Dendritic cell treated with granulocyte-macrophage colony-stimulating factor and Interleukin-4, amounts not matched to agents 40 ng/mL and 50 ng/mL, for 4 days (primary cell): ENCODE data around the gene EVI2B.
"Not testable (repeated sequence)": the region's sequence is repeated elsewhere in the genome, so short reads cannot be mapped to it uniquely, and the experiment has no call there.

Experiments used
- H3K27ac Mint-ChIP-seq: one replicate; pipeline ENCODE4 v1.8.0; 2022; ENCODE audit warnings: mild to moderate bottlenecking, mixed read lengths
- H3K27me3 Mint-ChIP-seq: one replicate; pipeline ENCODE4 v1.8.0; 2022; ENCODE audit warnings: mild to moderate bottlenecking, mixed read lengths
- H3K36me3 Mint-ChIP-seq: one replicate; pipeline ENCODE4 v1.8.0; 2022; ENCODE audit warnings: low read depth, mixed read lengths
- H3K4me1 Mint-ChIP-seq: one replicate; pipeline ENCODE4 v1.8.0; 2022; ENCODE audit warnings: low read depth, mixed read lengths
- H3K4me3 Mint-ChIP-seq: one replicate; pipeline ENCODE4 v1.8.0; 2022; ENCODE audit warnings: mild to moderate bottlenecking, moderate library complexity, mixed read lengths
- H3K9me3 Mint-ChIP-seq: one replicate; pipeline ENCODE4 v1.8.0; 2022; ENCODE audit warnings: mixed read lengths
- intact Hi-C: fragments of 100-400 bp; cut with micrococcal nuclease; formaldehyde crosslinking; loops from one replicate; pipeline ENCODE4 v1.15.0; 2022

Gene EVI2B

GRCh38 chr17:31273516-31273915, 40.3 kb downstream of the EVI2B start:
- intact Hi-C loops = loop anchor here (5.0 kb wide), 1 partner anchor 34 kb away; no protein-coding TSS in a partner anchor
- Mint-ChIP-seq H3K36me3 (peaks cover 53% of the 10 kb centered on the region), H3K4me1 (peaks cover 28% of the 10 kb centered on the region), H3K9me3 (no peaks in the 10 kb centered on the region), H3K27me3 (no peaks in the 10 kb centered on the region), H3K4me3 (no peak overlapping the region), H3K27ac (no peak overlapping the region)

- peak overlapping the region; percentile 24 for H3K27ac Mint-ChIP-seq
- no peaks in the 10 kb centered on the region for H3K9me3 Mint-ChIP-seq
- no peaks in the 10 kb centered on the region for H3K27me3 Mint-ChIP-seq
- intact Hi-C loops = loop anchor here (5.0 kb wide), 1 partner anchor 34 kb away; no protein-coding TSS in a partner anchor
- no peak overlapping the region for H3K4me3 Mint-ChIP-seq
- H3K4me1 Mint-ChIP-seq = peaks cover 28% of the 10 kb centered on the region
- H3K36me3 Mint-ChIP-seq = peaks cover 55% of the 10 kb centered on the region
Observed at GRCh38 chr17:31272803-31273202, 41.1 kb downstream of the EVI2B start.

DNA sequence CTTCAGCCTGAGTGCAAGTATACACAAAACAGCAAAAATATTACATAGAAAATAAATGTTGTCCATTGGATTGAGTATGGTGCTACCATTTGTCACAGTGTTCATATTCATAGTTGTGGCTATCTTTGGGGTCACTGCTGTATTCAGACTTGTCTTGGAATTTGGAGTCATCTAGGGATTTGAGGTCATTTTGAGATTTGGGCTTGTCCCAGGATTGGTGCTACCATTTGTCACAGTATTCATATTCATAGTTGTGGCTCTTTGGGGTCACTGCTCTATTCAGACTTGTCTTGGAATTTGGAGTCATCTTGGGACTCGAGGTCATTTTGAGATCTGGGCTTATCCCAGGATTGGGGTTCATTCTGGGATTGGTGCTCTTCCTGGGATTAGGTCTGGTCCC, 41.6 kb downstream of the EVI2B start:
- intact Hi-C loops = loop anchor here (5.0 kb wide), 1 partner anchor 35 kb away; no protein-coding TSS in a partner anchor

DNA sequence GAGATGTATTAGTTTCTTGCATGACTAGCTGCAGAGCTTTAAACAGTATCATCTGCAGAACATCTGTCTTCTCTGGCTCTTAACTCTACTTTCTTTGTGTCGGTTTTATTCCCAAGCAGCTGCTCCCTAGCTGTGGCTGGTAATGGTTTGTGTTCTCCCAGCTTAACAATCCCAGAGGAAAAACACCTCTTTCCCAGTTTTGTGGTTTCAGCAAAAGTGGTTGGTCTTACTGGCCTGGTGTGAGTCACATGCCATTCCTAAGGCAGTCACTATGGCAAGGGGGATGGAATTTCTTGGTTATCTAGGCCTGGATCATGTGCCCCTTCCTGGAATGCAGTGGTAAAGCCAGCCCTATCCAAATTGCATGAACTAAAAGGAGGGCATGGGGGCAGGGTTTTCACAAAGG, 44.3 kb downstream of the EVI2B start:
- Mint-ChIP-seq H3K27ac (no peak overlapping the region), H3K4me3 (no peak overlapping the region), H3K9me3 (no peaks in the 10 kb centered on the region), H3K36me3 (peaks cover 60% of the 10 kb centered on the region), H3K4me1 (peaks cover 27% of the 10 kb centered on the region), H3K27me3 (no peaks in the 10 kb centered on the region)
- intact Hi-C loops = loop anchor here (5.0 kb wide), 1 partner anchor 103 kb away; no protein-coding TSS in a partner anchor

More for the DNA sequence above, 41.6 kb downstream of the EVI2B start:
- Mint-ChIP-seq H3K9me3 (no peaks in the 10 kb centered on the region), H3K27me3 (no peaks in the 10 kb centered on the region), H3K4me3 (no peak overlapping the region), H3K4me1 (peaks cover 28% of the 10 kb centered on the region), H3K27ac (peak overlapping the region; percentile 24), H3K36me3 (peaks cover 55% of the 10 kb centered on the region)

GRCh38 chr17:31269036-31269577, 44.7 kb downstream of the EVI2B start:
- peaks cover 23% of the 10 kb centered on the region for H3K4me1 Mint-ChIP-seq
- H3K27me3 Mint-ChIP-seq = no peaks in the 10 kb centered on the region
- no peak overlapping the region for H3K27ac Mint-ChIP-seq
- H3K9me3 Mint-ChIP-seq = no peaks in the 10 kb centered on the region
- no peak overlapping the region for H3K4me3 Mint-ChIP-seq
- peaks cover 60% of the 10 kb centered on the region for H3K36me3 Mint-ChIP-seq
- intact Hi-C loops = loop anchor here (5.0 kb wide), 1 partner anchor 103 kb away; no protein-coding TSS in a partner anchor

DNA sequence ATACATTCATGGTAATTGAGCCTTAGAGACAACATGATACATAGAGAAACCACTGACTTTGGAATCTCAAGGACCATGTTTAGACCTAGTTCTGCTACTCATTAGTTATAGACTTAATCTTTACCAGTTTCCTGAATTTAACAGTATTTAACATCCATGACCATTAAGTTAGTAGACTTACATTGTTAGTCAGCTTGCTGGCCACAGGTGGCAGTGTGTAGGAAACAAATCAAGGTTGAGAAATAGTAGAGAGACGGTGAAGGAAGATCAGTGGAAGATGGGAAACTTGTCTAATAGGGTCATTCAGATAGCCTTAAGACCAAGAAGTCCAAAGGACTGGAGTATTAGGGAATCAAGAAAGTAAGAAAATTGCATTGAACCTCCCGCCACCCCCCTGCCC, 47.8 kb downstream of the EVI2B start:
- Mint-ChIP-seq H3K27me3 (no peaks in the 10 kb centered on the region), H3K36me3 (peaks cover 62% of the 10 kb centered on the region), H3K4me1 (peaks cover 7% of the 10 kb centered on the region), H3K27ac (no peak overlapping the region), H3K9me3 (no peaks in the 10 kb centered on the region), H3K4me3 (no peak overlapping the region)
- intact Hi-C loops = loop anchor here (5.0 kb wide), 1 partner anchor 106 kb away; no protein-coding TSS in a partner anchor

DNA sequence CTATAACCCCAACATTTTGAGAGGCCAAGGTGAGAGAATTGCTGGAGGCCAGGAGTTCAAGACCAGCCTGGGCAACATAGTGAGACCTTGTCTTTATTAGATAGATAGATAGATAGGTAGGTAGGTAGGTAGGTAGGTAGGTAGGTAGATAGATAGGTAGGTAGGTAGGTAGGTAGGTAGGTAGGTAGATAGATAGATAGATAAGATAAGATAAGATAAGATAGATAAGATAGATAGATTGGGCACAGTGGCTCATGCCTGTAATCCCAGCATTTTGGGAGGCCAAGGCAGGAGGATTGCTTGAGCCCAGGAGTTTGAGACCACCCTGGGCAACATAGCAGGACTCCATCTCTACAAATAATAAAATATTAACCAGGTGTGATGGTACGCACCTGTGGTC, 50.9 kb downstream of the EVI2B start:
- H3K4me1 Mint-ChIP-seq, intact Hi-C loops, H3K27me3 Mint-ChIP-seq, H3K9me3 Mint-ChIP-seq, H3K27ac Mint-ChIP-seq, H3K4me3 Mint-ChIP-seq: not testable (repeated sequence)
- peaks cover 58% of the 10 kb centered on the region for H3K36me3 Mint-ChIP-seq

DNA sequence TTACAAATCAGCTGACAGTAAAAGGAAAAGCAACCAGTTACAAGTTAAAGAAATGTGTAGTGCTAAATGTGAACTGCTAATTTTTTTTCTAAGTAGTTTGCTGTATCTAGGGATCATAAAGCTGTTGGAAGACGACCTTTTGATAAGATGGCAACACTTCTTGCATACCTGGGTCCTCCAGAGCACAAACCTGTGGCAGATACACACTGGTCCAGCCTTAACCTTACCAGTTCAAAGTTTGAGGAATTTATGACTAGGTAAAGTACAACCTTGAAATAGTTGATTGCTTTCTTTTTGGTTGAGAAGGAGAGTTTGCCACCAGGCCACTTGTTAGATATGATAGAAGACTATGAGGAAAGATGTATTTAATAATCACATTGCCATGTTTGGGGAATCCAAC, 52.3 kb downstream of the EVI2B start:
- Mint-ChIP-seq H3K27me3 (no peaks in the 10 kb centered on the region), H3K9me3 (no peaks in the 10 kb centered on the region), H3K27ac (no peak overlapping the region), H3K36me3 (peaks cover 44% of the 10 kb centered on the region), H3K4me3 (no peak overlapping the region), H3K4me1 (peaks cover 7% of the 10 kb centered on the region)
- intact Hi-C loops = no loop called here

DNA sequence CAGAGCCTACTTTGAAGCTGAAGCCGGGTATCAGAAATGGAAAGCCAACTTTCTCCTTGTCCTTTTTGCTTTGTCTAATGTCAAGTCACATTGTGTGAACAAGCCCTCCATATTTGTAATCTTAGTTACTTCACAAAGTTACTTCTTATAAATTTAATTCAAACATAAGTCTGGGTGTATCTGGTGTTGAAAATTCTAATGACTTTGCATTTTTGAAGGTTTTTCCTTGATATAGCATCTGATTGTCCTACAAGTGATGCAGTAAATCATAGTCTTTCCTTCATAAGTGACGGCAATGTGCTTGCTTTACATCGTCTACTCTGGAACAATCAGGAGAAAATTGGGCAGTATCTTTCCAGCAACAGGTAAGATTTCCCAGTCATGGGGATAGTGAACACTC, 53.7 kb downstream of the EVI2B start:
- no peak overlapping the region for H3K27ac Mint-ChIP-seq
- intact Hi-C loops = no loop called here
- peaks cover 30% of the 10 kb centered on the region for H3K36me3 Mint-ChIP-seq
- H3K27me3 Mint-ChIP-seq = no peaks in the 10 kb centered on the region
- H3K4me3 Mint-ChIP-seq = no peak overlapping the region
- H3K4me1 Mint-ChIP-seq = no peaks in the 10 kb centered on the region
- H3K9me3 Mint-ChIP-seq = no peaks in the 10 kb centered on the region

DNA sequence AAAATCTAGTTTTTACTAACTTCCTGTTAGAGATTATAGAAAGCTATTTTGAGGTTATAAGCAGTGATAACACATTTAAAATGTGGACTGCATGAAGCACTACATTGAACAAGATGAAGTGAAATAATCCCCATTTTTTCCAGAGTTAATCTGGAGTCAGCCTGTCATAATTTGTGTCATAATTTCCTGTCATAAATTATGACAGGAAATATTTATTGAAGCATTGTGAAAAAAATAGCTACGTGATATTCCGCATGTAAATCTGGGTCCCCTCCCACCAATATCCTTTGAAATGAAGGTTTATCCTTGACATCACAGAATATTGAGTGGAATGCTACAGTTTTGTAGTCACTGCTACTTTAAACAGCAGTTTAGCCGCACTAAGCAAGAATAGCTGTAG, 56.9 kb downstream of the EVI2B start:
- Mint-ChIP-seq H3K27ac (no peak overlapping the region), H3K9me3 (no peaks in the 10 kb centered on the region), H3K4me3 (no peak overlapping the region), H3K27me3 (no peaks in the 10 kb centered on the region), H3K36me3 (peaks cover 24% of the 10 kb centered on the region), H3K4me1 (no peaks in the 10 kb centered on the region)
- intact Hi-C loops = no loop called here

DNA sequence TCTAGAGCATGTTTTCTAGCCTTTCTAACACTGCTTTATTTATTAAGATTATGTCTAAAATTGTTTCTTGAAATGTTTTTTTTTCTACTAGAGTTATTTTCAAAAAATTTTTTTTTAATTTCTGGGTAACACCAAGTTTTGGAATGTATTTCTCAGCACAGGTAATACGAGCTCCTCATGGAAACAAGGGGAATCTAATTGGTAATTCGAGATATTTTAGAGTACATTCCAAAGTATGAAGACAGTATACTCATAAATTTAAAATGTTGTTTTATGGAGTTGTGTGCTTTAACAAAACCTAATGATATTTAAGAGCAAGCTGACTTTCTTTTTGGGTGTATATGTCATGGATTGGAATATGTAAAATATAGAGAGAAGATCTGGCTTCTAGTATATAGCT, 59.2 kb downstream of the EVI2B start:
- H3K27ac Mint-ChIP-seq = no peak overlapping the region
- H3K36me3 Mint-ChIP-seq = peaks cover under 1% of the 10 kb centered on the region
- H3K4me1 Mint-ChIP-seq = peaks cover 4% of the 10 kb centered on the region
- no peaks in the 10 kb centered on the region for H3K9me3 Mint-ChIP-seq
- no peak overlapping the region for H3K4me3 Mint-ChIP-seq
- H3K27me3 Mint-ChIP-seq = no peaks in the 10 kb centered on the region
- intact Hi-C loops = no loop called here
